ENCODE results near the gene RBM38. TPM values are rescaled to one million over a fixed set of nuclear protein-coding genes. Genes with fewer than 3 reads are reported as not detected.

Gene RBM38
- total and polyA plus RNA-seq, 9 of the 15 experiments (the other 6 are each of a cell fraction or from before 2014, with no cell fraction given): 0.28 to 82.4 (median 33.2) TPM

DNA sequence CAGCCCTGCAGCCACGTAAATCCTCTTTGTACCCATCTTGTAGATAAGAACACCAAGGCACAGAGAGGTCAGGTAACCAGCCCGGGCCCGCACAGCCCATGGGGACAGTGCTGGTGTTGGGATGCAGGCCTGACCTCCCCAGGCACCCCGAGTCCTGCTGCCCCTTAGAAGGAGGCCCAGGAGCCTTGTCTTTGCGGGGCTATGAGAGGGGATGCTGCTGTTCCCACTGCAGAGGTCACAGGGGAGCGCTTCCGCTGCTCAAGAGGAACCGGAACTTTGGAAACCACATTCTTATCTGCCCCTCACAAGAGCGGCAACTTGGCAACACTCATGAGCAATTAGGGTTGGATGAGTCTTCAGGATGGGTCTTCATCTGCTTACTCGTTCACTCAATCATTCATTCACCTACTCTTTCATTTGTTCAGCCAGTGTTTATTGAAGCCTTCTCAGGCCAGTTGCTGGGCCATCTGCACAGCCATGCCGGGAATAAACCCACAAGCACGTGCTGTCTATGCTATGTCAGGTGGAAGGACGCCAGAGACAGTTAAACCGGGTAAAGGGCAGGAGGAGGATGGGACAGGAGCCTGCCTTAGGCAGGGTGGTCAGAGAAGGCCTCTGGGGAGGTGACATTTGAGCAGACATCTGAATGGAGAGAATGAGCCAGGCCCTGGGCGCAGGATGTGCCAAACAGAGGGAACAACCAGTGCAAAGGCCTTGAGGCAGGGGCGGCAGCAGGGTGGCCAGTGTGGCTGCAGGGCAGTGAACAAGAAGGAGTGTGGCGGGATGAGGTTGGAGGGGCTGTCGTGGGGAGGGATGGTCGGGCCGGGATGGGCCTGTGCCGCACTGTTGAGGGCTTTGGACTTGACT is 60.8 kb downstream of the RBM38 start (continued):
- TF ChIP-seq ZNF174 (CRISPR knock-in tag; IDR thresholded peaks at IDR 0.05) (no peak), MCM3 (IDR thresholded peaks at IDR 0.05) (no peak), NCOA2 (IDR thresholded peaks at IDR 0.05; ENCODE audit: partially characterized antibody in 2 of 2) (no peak), PURB (CRISPR knock-in tag; IDR thresholded peaks at IDR 0.05; ENCODE audit: low read depth) (no peak), ARID2 (IDR thresholded peaks at IDR 0.05) (no peak), RBM39 (optimal IDR thresholded peaks at IDR 0.05; ENCODE audit: low read depth, low read length) (no peak), ZC3H11A (IDR thresholded peaks at IDR 0.05; ENCODE audit: low read depth, low read length) (no peak), NR2C2 (CRISPR knock-in tag; IDR thresholded peaks at IDR 0.05) (peak; percentile 76), NR2C2 (tag; IDR thresholded peaks at IDR 0.05) (peak; percentile 96), TBP (optimal IDR thresholded peaks at IDR 0.05; ENCODE audit: low read depth, low read length) (peak; percentile 22), NFIX (CRISPR knock-in tag; IDR thresholded peaks at IDR 0.05; ENCODE audit: low read depth) (no peak), FOXP1 (CRISPR knock-in tag; IDR thresholded peaks at IDR 0.05) (no peak)
- TF ChIP-seq, protein P1, sequence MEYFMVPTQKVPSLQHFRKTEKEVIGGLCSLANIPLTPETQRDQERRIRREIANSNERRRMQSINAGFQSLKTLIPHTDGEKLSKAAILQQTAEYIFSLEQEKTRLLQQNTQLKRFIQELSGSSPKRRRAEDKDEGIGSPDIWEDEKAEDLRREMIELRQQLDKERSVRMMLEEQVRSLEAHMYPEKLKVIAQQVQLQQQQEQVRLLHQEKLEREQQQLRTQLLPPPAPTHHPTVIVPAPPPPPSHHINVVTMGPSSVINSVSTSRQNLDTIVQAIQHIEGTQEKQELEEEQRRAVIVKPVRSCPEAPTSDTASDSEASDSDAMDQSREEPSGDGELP (CRISPR knock-in tag; IDR thresholded peaks at IDR 0.05; ENCODE audit: borderline replicate concordance): peak; percentile 48; the same call in 1 of the 2 replicates
- TF ChIP-seq, protein P2, sequence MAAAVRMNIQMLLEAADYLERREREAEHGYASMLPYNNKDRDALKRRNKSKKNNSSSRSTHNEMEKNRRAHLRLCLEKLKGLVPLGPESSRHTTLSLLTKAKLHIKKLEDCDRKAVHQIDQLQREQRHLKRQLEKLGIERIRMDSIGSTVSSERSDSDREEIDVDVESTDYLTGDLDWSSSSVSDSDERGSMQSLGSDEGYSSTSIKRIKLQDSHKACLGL (CRISPR knock-in tag; IDR thresholded peaks at IDR 0.05; ENCODE audit: borderline replicate concordance, poor library complexity, severe bottlenecking): no peak
- TF ChIP-seq, protein P3, sequence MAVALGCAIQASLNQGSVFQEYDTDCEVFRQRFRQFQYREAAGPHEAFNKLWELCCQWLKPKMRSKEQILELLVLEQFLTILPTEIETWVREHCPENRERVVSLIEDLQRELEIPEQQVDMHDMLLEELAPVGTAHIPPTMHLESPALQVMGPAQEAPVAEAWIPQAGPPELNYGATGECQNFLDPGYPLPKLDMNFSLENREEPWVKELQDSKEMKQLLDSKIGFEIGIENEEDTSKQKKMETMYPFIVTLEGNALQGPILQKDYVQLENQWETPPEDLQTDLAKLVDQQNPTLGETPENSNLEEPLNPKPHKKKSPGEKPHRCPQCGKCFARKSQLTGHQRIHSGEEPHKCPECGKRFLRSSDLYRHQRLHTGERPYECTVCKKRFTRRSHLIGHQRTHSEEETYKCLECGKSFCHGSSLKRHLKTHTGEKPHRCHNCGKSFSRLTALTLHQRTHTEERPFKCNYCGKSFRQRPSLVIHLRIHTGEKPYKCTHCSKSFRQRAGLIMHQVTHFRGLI (CRISPR knock-in tag; IDR thresholded peaks at IDR 0.05): no peak
- TF ChIP-seq, protein P4, sequence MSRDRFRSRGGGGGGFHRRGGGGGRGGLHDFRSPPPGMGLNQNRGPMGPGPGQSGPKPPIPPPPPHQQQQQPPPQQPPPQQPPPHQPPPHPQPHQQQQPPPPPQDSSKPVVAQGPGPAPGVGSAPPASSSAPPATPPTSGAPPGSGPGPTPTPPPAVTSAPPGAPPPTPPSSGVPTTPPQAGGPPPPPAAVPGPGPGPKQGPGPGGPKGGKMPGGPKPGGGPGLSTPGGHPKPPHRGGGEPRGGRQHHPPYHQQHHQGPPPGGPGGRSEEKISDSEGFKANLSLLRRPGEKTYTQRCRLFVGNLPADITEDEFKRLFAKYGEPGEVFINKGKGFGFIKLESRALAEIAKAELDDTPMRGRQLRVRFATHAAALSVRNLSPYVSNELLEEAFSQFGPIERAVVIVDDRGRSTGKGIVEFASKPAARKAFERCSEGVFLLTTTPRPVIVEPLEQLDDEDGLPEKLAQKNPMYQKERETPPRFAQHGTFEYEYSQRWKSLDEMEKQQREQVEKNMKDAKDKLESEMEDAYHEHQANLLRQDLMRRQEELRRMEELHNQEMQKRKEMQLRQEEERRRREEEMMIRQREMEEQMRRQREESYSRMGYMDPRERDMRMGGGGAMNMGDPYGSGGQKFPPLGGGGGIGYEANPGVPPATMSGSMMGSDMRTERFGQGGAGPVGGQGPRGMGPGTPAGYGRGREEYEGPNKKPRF (IDR thresholded peaks at IDR 0.05; ENCODE audit: low read depth, low read length): no peak
- TF ChIP-seq, protein P5, sequence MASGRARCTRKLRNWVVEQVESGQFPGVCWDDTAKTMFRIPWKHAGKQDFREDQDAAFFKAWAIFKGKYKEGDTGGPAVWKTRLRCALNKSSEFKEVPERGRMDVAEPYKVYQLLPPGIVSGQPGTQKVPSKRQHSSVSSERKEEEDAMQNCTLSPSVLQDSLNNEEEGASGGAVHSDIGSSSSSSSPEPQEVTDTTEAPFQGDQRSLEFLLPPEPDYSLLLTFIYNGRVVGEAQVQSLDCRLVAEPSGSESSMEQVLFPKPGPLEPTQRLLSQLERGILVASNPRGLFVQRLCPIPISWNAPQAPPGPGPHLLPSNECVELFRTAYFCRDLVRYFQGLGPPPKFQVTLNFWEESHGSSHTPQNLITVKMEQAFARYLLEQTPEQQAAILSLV (tag; IDR thresholded peaks at IDR 0.05): peak; percentile 58; the same call in 1 of the 2 replicates
